PC-9 (cell line): ENCODE results near the gene RANBP10.

ENCODE experiments used
- EZH2 ChIP-seq: fragments of 200-600 bp; sonication (generic); IDR thresholded peaks from 2 replicates; pipeline ENCODE4 v1.8.0; 2017; ENCODE audit warnings: antibody characterized with exemption, low read depth
- TF ChIP-seq, protein P1 (sequence below): fragments of 200-600 bp; sonication (generic); conservative IDR thresholded peaks from 2 replicates; pipeline ENCODE4 v1.6.1; 2017; ENCODE audit warnings: mixed run types, antibody characterized with exemption, mild to moderate bottlenecking, moderate library complexity

DNA sequence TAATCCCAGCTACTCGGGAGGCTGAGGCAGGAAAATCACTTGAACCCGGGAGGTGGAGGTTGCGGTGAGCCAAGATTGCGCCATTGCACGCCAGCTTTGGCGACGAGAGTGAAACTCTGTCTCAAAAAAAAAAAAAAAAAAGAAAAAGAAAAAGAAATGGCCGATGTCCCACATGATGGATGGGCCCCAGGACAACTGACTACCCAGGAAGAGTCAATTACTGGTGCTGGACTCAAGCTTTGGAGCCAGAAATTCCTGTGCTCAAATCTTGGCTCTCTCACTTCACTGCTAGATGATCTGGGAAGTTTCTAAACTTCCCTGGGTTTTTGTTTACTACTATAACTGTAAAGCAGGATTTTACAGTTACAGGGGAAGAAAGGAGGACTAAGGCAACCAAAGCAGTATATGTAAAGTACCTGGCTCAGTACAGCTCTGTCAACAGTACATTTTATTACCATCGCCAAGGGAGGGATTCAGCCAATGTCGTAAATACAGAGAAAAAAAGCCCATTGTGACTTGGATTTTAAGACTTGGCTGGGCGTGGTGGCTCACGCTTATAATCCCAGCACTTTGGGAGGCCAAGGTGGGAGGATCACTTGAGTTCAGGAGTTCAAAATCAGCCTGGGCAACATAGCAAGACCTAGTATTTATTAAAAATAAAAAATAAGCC lies 127.9 kb downstream of the RANBP10 start:
- TF ChIP-seq, protein P1, sequence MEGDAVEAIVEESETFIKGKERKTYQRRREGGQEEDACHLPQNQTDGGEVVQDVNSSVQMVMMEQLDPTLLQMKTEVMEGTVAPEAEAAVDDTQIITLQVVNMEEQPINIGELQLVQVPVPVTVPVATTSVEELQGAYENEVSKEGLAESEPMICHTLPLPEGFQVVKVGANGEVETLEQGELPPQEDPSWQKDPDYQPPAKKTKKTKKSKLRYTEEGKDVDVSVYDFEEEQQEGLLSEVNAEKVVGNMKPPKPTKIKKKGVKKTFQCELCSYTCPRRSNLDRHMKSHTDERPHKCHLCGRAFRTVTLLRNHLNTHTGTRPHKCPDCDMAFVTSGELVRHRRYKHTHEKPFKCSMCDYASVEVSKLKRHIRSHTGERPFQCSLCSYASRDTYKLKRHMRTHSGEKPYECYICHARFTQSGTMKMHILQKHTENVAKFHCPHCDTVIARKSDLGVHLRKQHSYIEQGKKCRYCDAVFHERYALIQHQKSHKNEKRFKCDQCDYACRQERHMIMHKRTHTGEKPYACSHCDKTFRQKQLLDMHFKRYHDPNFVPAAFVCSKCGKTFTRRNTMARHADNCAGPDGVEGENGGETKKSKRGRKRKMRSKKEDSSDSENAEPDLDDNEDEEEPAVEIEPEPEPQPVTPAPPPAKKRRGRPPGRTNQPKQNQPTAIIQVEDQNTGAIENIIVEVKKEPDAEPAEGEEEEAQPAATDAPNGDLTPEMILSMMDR = no peak
- TF ChIP-seq EZH2 = no peak
